ENCODE measurements around the gene KDM8. TPM values are rescaled to one million over a fixed set of nuclear protein-coding genes. Genes with fewer than 3 reads are reported as not detected.

The KDM8 gene
- total RNA-seq, 1 donor: 3.3 TPM

DNA sequence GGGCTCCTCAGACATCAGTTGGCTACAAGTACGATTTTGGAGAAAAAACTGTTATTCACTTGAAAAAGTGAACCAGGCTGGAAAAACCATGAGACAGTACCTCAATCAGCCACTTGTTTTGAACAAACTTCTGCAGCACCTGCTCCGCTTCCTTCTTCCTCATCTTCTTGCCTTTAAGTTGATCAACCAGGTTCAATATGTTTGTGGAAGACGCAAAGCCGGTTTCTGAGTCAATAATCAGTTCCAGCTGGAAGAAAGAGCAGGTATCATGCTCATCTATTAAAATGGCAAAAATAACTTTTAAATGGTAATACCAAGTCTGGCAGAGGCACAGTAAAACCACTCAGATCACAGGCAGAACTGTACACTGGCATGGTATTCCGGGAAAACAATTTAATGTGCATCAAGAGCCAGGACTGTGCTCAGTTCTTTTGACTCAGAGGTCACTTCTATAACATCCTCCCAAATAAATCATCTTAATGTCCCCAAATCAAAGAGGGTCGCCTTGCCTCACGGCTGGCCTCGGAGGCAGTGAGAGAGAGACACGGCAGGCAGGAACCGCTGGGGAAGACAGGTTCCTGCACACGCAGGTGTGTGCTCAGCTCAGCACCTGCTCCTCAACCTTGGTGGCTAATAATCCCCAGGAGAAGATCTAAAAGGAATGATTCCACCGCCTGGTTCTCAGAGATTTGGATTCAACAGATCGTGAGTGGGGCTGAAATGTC lies 29.7 kb downstream of the KDM8 start:
- no peak overlapping the region for H3K4me3 ChIP-seq (ENCODE audit: low read depth, low read length)
- DNase-seq (ENCODE audit: low read depth): no peak
- TF ChIP-seq, protein P1, sequence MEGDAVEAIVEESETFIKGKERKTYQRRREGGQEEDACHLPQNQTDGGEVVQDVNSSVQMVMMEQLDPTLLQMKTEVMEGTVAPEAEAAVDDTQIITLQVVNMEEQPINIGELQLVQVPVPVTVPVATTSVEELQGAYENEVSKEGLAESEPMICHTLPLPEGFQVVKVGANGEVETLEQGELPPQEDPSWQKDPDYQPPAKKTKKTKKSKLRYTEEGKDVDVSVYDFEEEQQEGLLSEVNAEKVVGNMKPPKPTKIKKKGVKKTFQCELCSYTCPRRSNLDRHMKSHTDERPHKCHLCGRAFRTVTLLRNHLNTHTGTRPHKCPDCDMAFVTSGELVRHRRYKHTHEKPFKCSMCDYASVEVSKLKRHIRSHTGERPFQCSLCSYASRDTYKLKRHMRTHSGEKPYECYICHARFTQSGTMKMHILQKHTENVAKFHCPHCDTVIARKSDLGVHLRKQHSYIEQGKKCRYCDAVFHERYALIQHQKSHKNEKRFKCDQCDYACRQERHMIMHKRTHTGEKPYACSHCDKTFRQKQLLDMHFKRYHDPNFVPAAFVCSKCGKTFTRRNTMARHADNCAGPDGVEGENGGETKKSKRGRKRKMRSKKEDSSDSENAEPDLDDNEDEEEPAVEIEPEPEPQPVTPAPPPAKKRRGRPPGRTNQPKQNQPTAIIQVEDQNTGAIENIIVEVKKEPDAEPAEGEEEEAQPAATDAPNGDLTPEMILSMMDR (IDR thresholded peaks at IDR 0.05; ENCODE audit: insufficient read depth, low read length): peak; percentile 1

DNA sequence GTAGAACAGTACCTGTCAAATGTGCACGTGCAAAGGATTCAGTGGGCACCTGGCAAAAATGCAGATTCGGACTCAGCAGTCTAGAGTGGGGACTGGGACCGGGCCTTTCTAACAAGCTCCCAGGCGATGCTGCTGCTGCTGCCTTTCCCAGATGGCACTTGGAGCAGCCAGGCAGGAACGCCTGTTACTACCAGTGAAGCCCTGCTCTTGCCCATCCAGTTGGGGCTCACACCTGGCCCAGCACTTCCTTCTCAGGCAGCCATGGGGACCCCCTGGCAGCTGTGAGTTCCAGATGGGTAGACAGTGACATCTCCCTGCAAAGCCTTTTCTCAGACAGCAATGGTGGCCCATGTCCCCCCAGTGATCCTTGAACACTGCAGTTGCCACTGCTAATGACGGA lies 30.4 kb downstream of the KDM8 start:
- no peak for DNase-seq (ENCODE audit: low read depth)
- H3K4me3 ChIP-seq (ENCODE audit: low read depth, low read length): no peak overlapping the region
- TF ChIP-seq, protein P1 (IDR thresholded peaks at IDR 0.05; ENCODE audit: insufficient read depth, low read length): no peak

- DNase-seq (ENCODE audit: low read depth): no peak
- TF ChIP-seq, protein P1 (IDR thresholded peaks at IDR 0.05; ENCODE audit: insufficient read depth, low read length): no peak
These were observed 30.8 kb downstream of the KDM8 start for GRCh38 chr16:27234171-27234570.

DNA sequence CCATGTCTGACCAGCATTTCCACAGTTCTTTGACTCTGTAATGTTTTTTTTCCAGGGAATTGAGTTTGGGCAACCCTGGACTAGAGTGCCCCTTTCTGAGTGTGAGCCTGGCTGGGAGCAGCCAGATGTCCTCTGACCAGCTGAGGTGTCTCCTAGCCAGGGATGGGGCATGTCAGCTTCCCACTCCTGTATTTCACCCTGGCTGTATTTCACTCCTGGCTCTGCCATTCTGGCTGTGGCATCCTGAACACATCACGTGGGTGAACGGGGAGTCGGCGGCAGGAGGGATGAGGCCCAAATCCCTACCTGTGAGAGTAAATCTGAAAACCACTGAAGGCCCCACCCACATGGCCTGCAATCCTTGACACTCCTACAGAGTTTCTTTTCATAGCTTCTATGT lies 31.3 kb downstream of the KDM8 start:
- no peak overlapping the region for H3K4me3 ChIP-seq (ENCODE audit: low read depth, low read length)
- no peak for DNase-seq (ENCODE audit: low read depth)
- TF ChIP-seq, protein P1 (IDR thresholded peaks at IDR 0.05; ENCODE audit: insufficient read depth, low read length): no peak

More at GRCh38 chr16:27234171-27234570, 30.8 kb downstream of the KDM8 start:
- no peak overlapping the region for H3K4me3 ChIP-seq (ENCODE audit: low read depth, low read length)

GRCh38 chr16:27235055-27235937 lies 32.0 kb downstream of the KDM8 start:
- TF ChIP-seq, protein P1 (IDR thresholded peaks at IDR 0.05; ENCODE audit: insufficient read depth, low read length): peak; percentile 87
- no peak overlapping the region for H3K4me3 ChIP-seq (ENCODE audit: low read depth, low read length)
- peak; percentile 93 for DNase-seq (ENCODE audit: low read depth)

DNA sequence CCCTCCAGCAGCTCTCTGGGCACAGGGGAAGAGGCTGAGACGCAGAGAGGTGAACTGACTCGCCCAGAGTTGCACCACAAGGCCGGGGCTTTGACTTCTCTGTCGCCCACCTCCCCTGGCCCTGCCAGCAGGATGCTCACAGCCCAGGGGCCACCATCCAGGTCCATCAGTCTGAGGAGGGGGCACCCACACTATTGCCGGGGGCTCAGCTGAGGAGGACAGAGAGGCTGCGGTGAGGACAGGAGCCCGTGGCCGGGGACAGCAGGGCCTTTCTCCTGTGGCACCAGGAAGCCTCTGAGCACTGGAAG lies 32.6 kb downstream of the KDM8 start:
- TF ChIP-seq, protein P1 (IDR thresholded peaks at IDR 0.05; ENCODE audit: insufficient read depth, low read length): no peak
- no peak overlapping the region for H3K4me3 ChIP-seq (ENCODE audit: low read depth, low read length)
- DNase-seq (ENCODE audit: low read depth): no peak

Measured in fibroblast of the aortic adventitia (primary cell).